GM12878 (cell line): ENCODE data around the gene GZMM. TPM values are rescaled to one million over a fixed set of nuclear protein-coding genes. Genes with fewer than 3 reads are reported as not detected.

Experiments
- ATAC-seq: fragments of 200-7000 bp; cut with Tn5 transposase; 3 replicates; pipeline ENCODE4 v1.9.1; 2020; ENCODE audit warnings: mild to moderate bottlenecking, moderate library complexity
- BruUV-seq: library from RNA; stranded (reverse); fragments of 400-500 nt; replicated peaks from 2 replicates; lab custom pipeline; 2021; lab: Mats Ljungman, UMichigan
- CTCF ChIA-PET: fragments of 300-600 bp; sonication (Branson Sonifier 250); formaldehyde crosslinking; extraction: SDS; loops from one replicate; lab custom pipeline; 2021; ENCODE audit warnings: inconsistent platforms; lab: Yijun Ruan, JAX
- POLR2A ChIA-PET: fragments of 350-600 bp; formaldehyde crosslinking; extraction: SDS; loops from one replicate; lab custom pipeline; 2021; ENCODE audit warnings: inconsistent platforms; lab: Charles Lee
- RAD21 ChIA-PET: fragments of 300-600 bp; sonication (Branson Sonifier 250); formaldehyde crosslinking; loops from one replicate; lab custom pipeline; 2023; ENCODE audit warnings: antibody characterized with exemption; ENCODE audit not compliant: unreplicated experiment; lab: Charles Lee
- SMC1A ChIA-PET: fragments of 300-600 bp; sonication (Branson Sonifier 250); formaldehyde crosslinking; loops from one replicate; lab custom pipeline; 2023; ENCODE audit not compliant: unreplicated experiment, uncharacterized antibody; lab: Charles Lee
- DNase-seq: peaks from one replicate; pipeline ENCODE4 v3.0.0-alpha.2; 2011; ENCODE audit warnings: low read depth, low spot score
- FAIRE-seq: peaks from 3 replicates; lab custom pipeline; 2011; peaks lifted over from hg19 to GRCh38; lab: Jason Lieb, UNC
- H2AFZ ChIP-seq: 2 replicates; pipeline ENCODE4 v1.6.0; 2011; ENCODE audit warnings: low read depth, low read length, control low read depth; ENCODE audit not compliant: control insufficient read depth
- H3K27ac ChIP-seq: 2 replicates; pipeline ENCODE4 v1.5.1; 2011; ENCODE audit warnings: control low read depth; ENCODE audit not compliant: control insufficient read depth, insufficient read depth
- H3K27me3 ChIP-seq, 2 experiments: replicated peaks in 1 of 2; 2 replicates each; pipeline versions ENCODE4 v1.6.0 to v1.6.1; 2011; ENCODE audit warnings: low read length in 1 of 2; ENCODE audit not compliant: control insufficient read depth in 2 of 2, insufficient read depth in 2 of 2
- H3K36me3 ChIP-seq, 2 experiments: 2 replicates each; pipeline ENCODE4 v1.5.1; 2011; ENCODE audit warnings: low read length in 1 of 2; ENCODE audit not compliant: control insufficient read depth in 2 of 2, insufficient read depth in 2 of 2
- H3K4me1 ChIP-seq: 2 replicates; pipeline ENCODE4 v1.6.1; 2011; ENCODE audit warnings: mild to moderate bottlenecking, low read length, moderate library complexity, mixed read lengths; ENCODE audit not compliant: control insufficient read depth, insufficient read depth
- H3K4me2 ChIP-seq: 2 replicates; pipeline ENCODE4 v1.6.0; 2011; ENCODE audit warnings: control low read depth; ENCODE audit not compliant: control insufficient read depth, insufficient read depth
- H3K4me3 ChIP-seq: fragments of 200-600 bp; sonication (generic); 2 replicates; pipeline ENCODE4 v1.5.1; 2016
- H3K79me2 ChIP-seq: 2 replicates; pipeline ENCODE4 v1.6.0; 2011; ENCODE audit warnings: low read length; ENCODE audit not compliant: control insufficient read depth, insufficient read depth
- H3K9ac ChIP-seq: 2 replicates; pipeline ENCODE4 v1.8.0; 2011; ENCODE audit warnings: low read length, control low read depth, mixed read lengths; ENCODE audit not compliant: control insufficient read depth, insufficient read depth
- H3K9me3 ChIP-seq: replicated peaks from 3 replicates; pipeline ENCODE4 v1.5.1; 2011; ENCODE audit warnings: mild to moderate bottlenecking, low read length; ENCODE audit not compliant: control insufficient read depth, insufficient read depth
- H4K20me1 ChIP-seq: 2 replicates; pipeline ENCODE4 v1.6.0; 2011; ENCODE audit not compliant: control insufficient read depth, insufficient read depth
- BHLHE40 ChIP-seq, 2 experiments: fragments of 450-650 bp in 1 of 2; IDR thresholded peaks; 2 replicates each; pipeline ENCODE4 v1.6.1; 2011 to 2017; ENCODE audit warnings: low read depth in 2 of 2, borderline replicate concordance in 1 of 2, improper control_type of control experiment in 1 of 2, low read length in 1 of 2, mild to moderate bottlenecking in 1 of 2
- CREB1 ChIP-seq: IDR thresholded peaks from 2 replicates; pipeline ENCODE4 v1.6.1; 2012; ENCODE audit warnings: low read depth, mild to moderate bottlenecking, inconsistent platforms
- EED ChIP-seq: sonication (generic); IDR thresholded peaks from 2 replicates; pipeline ENCODE4 v1.6.1; 2016; ENCODE audit warnings: antibody characterized with exemption, low read depth
- ETV6 ChIP-seq, 2 experiments: fragments of 450-650 bp in 1 of 2; IDR thresholded peaks in 1 of 2; conservative IDR thresholded peaks in 1 of 2; 2 replicates each; pipeline ENCODE4 v1.6.1; 2014; ENCODE audit warnings: antibody characterized with exemption in 1 of 2, borderline replicate concordance in 1 of 2, low read depth in 1 of 2, mild to moderate bottlenecking in 1 of 2, moderate library complexity in 1 of 2
- FOXM1 ChIP-seq: IDR thresholded peaks from 2 replicates; pipeline ENCODE4 v1.6.1; 2012; ENCODE audit warnings: low read depth, mild to moderate bottlenecking, inconsistent platforms, low read length, moderate library complexity
- IRF3 ChIP-seq: fragments of 450-650 bp; IDR thresholded peaks from 2 replicates; pipeline ENCODE4 v1.6.1; 2014; ENCODE audit warnings: mild to moderate bottlenecking
- MAX ChIP-seq: IDR thresholded peaks from 2 replicates; pipeline ENCODE4 v1.6.1; 2012; ENCODE audit warnings: low read depth, low read length, improper control_type of control experiment
- NFXL1 ChIP-seq: fragments of 450-650 bp; IDR thresholded peaks from 2 replicates; pipeline ENCODE4 v1.6.1; 2017; ENCODE audit warnings: antibody characterized with exemption, mild to moderate bottlenecking, borderline replicate concordance
- NRF1 ChIP-seq: conservative IDR thresholded peaks from 2 replicates; pipeline ENCODE4 v1.6.1; 2011; ENCODE audit warnings: mild to moderate bottlenecking, low read depth, low read length, improper control_type of control experiment
- PAX8 ChIP-seq: fragments of 450-650 bp; IDR thresholded peaks from 2 replicates; pipeline ENCODE4 v1.6.1; 2017; ENCODE audit warnings: mild to moderate bottlenecking, moderate library complexity
- PML ChIP-seq: IDR thresholded peaks from 2 replicates; pipeline ENCODE4 v1.6.1; 2012; ENCODE audit warnings: low read length, inconsistent platforms
- WRNIP1 ChIP-seq: IDR thresholded peaks from 2 replicates; pipeline ENCODE4 v1.6.1; 2011; ENCODE audit warnings: low read depth, low read length, improper control_type of control experiment, borderline replicate concordance
- ZNF384 ChIP-seq: IDR thresholded peaks from 2 replicates; pipeline ENCODE4 v1.6.1; 2012; ENCODE audit warnings: low read depth, mild to moderate bottlenecking, low read length, improper control_type of control experiment, borderline replicate concordance
- WGBS: methylation state at CpG from one replicate; pipeline ENCODE4 v1.1.6; 2016; ENCODE audit warnings: low lambda C conversion rate; ENCODE audit not compliant: insufficient replicate concordance, insufficient coverage; ENCODE audit errors: missing lambda C conversion rate; 5-methylcytosine and 5-hydroxymethylcytosine counted together
- in situ Hi-C: fragments of 300-500 bp; cut with MboI; formaldehyde crosslinking; loops from 9 replicates; pipeline ENCODE4 v1.14.3; 2018; ENCODE audit warnings: mixed read lengths
- intact Hi-C: fragments of 100-400 bp; cut with micrococcal nuclease; formaldehyde crosslinking; loops from one replicate; pipeline ENCODE4 v1.14.2; 2022; ENCODE audit not compliant: unreplicated experiment
- polyA plus RNA-seq, 11 experiments: library from polyadenylated mRNA; depleted of rRNA in 4 of 11; unstranded in 6 of 11; stranded (reverse) in 5 of 11; fragments of >200 nt; fragmentation: Nextera tagmentation in 4 of 11; fragmentation: Illumina TruSeq in 1 of 11; extraction: Ambion mirVana in 4 of 11; extraction: Trizol in 1 of 11; gene quantifications; 1 replicate in 1 of 11; 2 replicates in 10 of 11; pipeline versions ENCODE4 v1.2.1 to v1.2.3, GENCODE V29; 2011 to 2016; ENCODE audit warnings: inconsistent platforms in 2 of 11, missing spikeins in 2 of 11, low read depth in 1 of 11
- total RNA-seq, 4 experiments: library from RNA; depleted of rRNA in 3 of 4; stranded (reverse); fragments of >200 nt in 3 of 4; fragmentation: Illumina TruSeq in 1 of 4; extraction: Trizol in 1 of 4; gene quantifications; 2 replicates each; pipeline versions ENCODE4 v1.2.1 to v1.2.3, GENCODE V29; 2013 to 2021

The GZMM gene
- total and polyA plus RNA-seq, 10 of the 15 experiments (the other 5 are each of a cell fraction or from before 2014, with no cell fraction given): 0.09 to 0.48 (median 0.23) TPM; not detected in 7

DNA sequence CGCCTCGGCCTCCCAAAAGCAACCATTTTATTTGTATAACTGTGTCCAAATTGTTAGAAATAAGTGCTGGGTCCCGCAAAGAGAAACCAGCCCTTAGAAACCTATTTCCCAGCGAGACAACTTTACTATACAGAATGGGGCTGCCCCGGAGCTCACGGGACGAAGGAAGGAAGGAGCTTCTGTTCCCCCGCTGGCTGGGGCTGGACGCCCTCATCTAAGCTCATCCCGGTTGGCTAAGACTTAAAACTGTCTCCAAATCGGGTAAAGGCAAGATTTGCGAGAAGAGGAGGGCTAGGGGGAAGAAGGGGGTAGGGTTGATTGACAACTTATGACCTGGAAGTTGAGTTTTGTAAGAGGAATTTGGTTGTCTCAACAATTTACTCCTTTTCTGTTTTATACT lies 16.3 kb downstream of the GZMM start:
- no peaks in the 10 kb centered on the region for H3K9me3 ChIP-seq
- no peak for DNase-seq
- WGBS: 47% methylated on average over 12 of the region's 12 CpGs
- no peak for TF ChIP-seq EED
- no peak for TF ChIP-seq CREB1
- no peak for TF ChIP-seq FOXM1
- no peak for TF ChIP-seq WRNIP1
- TF ChIP-seq ETV6 (conservative IDR thresholded peaks at IDR 0.05 in 1 of 2, IDR thresholded peaks at IDR 0.05 in 1 of 2; ENCODE audit: borderline replicate concordance in 1 of 2, low read depth in 1 of 2): no peak
- no peak for TF ChIP-seq NRF1
- no peak for TF ChIP-seq IRF3
- no peak for TF ChIP-seq ZNF384
- no peak for TF ChIP-seq PML
- TF ChIP-seq BHLHE40 (IDR thresholded peaks at IDR 0.05; ENCODE audit: borderline replicate concordance in 1 of 2, low read depth in 2 of 2, low read length in 1 of 2): no peak
- no peak for TF ChIP-seq NFXL1
- TF ChIP-seq MAX: no peak
- no peak for TF ChIP-seq PAX8
- no TSS peak for BruUV-seq
- FAIRE-seq: no peak
- no peak overlapping the region for H3K27ac ChIP-seq
- ChIA-PET SMC1A (no interaction called here), CTCF (no interaction called here), RAD21 (no interaction called here), POLR2A (no interaction called here)
- H2AFZ ChIP-seq: no peak overlapping the region
- no peak for ATAC-seq
- no peaks in the 10 kb centered on the region for H3K79me2 ChIP-seq
- intact Hi-C loops (no loop called here), in situ Hi-C loops (no loop called here)
- no peaks in the 10 kb centered on the region for H3K4me1 ChIP-seq
- no peaks in the 10 kb centered on the region for H3K36me3 ChIP-seq
- no peaks in the 10 kb centered on the region for H3K27me3 ChIP-seq
- no peak overlapping the region for H3K4me3 ChIP-seq
- H3K9ac ChIP-seq: no peak overlapping the region
- H3K4me2 ChIP-seq: no peak overlapping the region
- H4K20me1 ChIP-seq: no peaks in the 10 kb centered on the region
